Caco-2 (cell line): ENCODE measurements around the gene FAM168A. TPM values are rescaled to one million over a fixed set of nuclear protein-coding genes. Genes with fewer than 3 reads are reported as not detected.
A peak's percentile ranks its signal among the peaks of the same experiment; 100 is the strongest.

ENCODE experiments used
- BruUV-seq: library from RNA; stranded (reverse); fragments of 400-500 nt; replicated peaks from 2 replicates; lab custom pipeline; 2021; lab: Mats Ljungman, UMichigan
- CTCF ChIA-PET: fragments of 300-600 bp; sonication (Branson Sonifier 250); formaldehyde crosslinking; loops from one replicate; lab custom pipeline; 2022; ENCODE audit warnings: antibody characterized with exemption; lab: Charles Lee
- POLR2A ChIA-PET: fragments of 300-600 bp; sonication (Branson Sonifier 250); formaldehyde crosslinking; loops from one replicate; lab custom pipeline; 2022; ENCODE audit warnings: antibody characterized with exemption; lab: Charles Lee
- DNase-seq, 2 experiments: peaks; one replicate each; pipeline versions ENCODE4 v3.0.0 to v3.0.0-alpha.2; 2020 to 2022
- H3K27me3 ChIP-seq: replicated peaks from 2 replicates; pipeline ENCODE4 v1.6.0; 2011; ENCODE audit warnings: low read length; ENCODE audit not compliant: control insufficient read depth, insufficient read depth
- H3K36me3 ChIP-seq: 2 replicates; pipeline ENCODE4 v1.5.1; 2011; ENCODE audit warnings: low read length; ENCODE audit not compliant: control insufficient read depth, insufficient read depth
- H3K4me1 ChIP-seq: fragments of 250-450 bp; sonication (Bioruptor Pico); 2 replicates; pipeline ENCODE4 v1.5.1; 2020; ENCODE audit warnings: mild to moderate bottlenecking
- H3K4me3 ChIP-seq: 2 replicates; pipeline ENCODE4 v1.5.1; 2011; ENCODE audit warnings: low read depth, mild to moderate bottlenecking, control low read depth, low read length
- H3K9me3 ChIP-seq: fragments of 250-450 bp; sonication (Bioruptor Pico); 2 replicates; pipeline ENCODE4 v1.5.1; 2020; ENCODE audit warnings: mild to moderate bottlenecking, moderate library complexity
- H3K27ac Mint-ChIP-seq: one replicate; pipeline ENCODE4 v1.8.0; 2022; ENCODE audit warnings: mixed read lengths; ENCODE audit not compliant: unreplicated experiment
- H3K27me3 Mint-ChIP-seq: one replicate; pipeline ENCODE4 v1.8.0; 2022; ENCODE audit warnings: mixed read lengths; ENCODE audit not compliant: insufficient read depth, unreplicated experiment
- H3K36me3 Mint-ChIP-seq: one replicate; pipeline ENCODE4 v1.8.0; 2022; ENCODE audit warnings: mild to moderate bottlenecking, mixed read lengths; ENCODE audit not compliant: insufficient read depth, unreplicated experiment
- H3K4me1 Mint-ChIP-seq: one replicate; pipeline ENCODE4 v1.8.0; 2022; ENCODE audit warnings: low read depth, mixed read lengths; ENCODE audit not compliant: unreplicated experiment
- H3K4me3 Mint-ChIP-seq: one replicate; pipeline ENCODE4 v1.8.0; 2022; ENCODE audit warnings: mild to moderate bottlenecking, moderate library complexity, mixed read lengths; ENCODE audit not compliant: unreplicated experiment
- H3K9me3 Mint-ChIP-seq: one replicate; pipeline ENCODE4 v1.8.0; 2022; ENCODE audit warnings: mixed read lengths; ENCODE audit not compliant: unreplicated experiment
- intact Hi-C: fragments of 100-400 bp; cut with micrococcal nuclease; formaldehyde crosslinking; loops from one replicate; pipeline ENCODE4 v1.10.0; 2022; ENCODE audit not compliant: unreplicated experiment
- total RNA-seq: library from RNA; stranded (reverse); gene quantifications from 2 replicates; pipeline ENCODE4 v1.2.3, GENCODE V29; 2022
- TF ChIP-seq, protein P1 (sequence below), 2 experiments: fragments of 200-600 bp in 1 of 2; IDR thresholded peaks; 1 replicate in 1 of 2; 2 replicates in 1 of 2; pipeline versions ENCODE4 v1.5.1 to v1.8.0; 2011 to 2022; ENCODE audit warnings: antibody characterized with exemption in 1 of 2, control low read depth in 1 of 2, inconsistent platforms in 1 of 2, low read depth in 1 of 2, low read length in 1 of 2, mild to moderate bottlenecking in 1 of 2, moderate library complexity in 1 of 2; ENCODE audit not compliant: insufficient read depth in 1 of 2, severe bottlenecking in 1 of 2, unreplicated experiment in 1 of 2

FAM168A gene
- total RNA-seq, 1 experiment from 2014 or later: 46.0 TPM

DNA sequence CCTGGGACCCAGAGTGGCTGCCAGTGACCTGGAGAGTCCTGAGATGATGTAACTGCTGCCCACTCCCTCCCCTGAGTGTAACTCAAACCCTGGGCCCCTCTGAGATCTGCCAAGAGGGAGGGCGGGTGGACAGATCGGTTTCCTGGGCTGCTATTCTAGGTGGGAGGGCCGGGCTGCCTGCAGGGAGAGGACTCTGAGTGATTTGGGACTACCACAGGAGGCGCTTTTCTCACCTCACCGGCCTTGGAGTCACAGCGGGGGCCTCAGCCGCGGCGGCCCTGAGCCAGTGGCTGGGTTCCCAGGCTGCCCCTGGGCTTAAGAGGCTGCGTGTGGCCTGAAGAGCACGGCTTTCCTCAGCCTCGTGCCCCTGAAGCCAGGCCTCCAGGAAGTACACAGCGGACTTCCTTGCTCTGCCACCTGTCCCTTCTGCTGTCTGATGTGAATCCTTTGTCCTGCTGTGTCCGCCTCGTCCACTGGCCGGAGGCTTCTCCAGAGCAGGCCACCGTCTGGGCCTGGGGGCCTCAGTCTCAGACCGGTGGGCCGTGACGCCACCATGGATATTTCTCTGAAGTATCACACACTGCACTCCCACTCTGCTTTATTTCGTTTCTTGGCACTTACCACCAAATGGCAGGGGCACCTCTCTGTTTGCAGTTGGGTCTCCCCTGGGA lies 210.2 kb downstream of the FAM168A start:
- intact Hi-C loops: no loop called here
- Mint-ChIP-seq H3K4me3 (no peak overlapping the region), H3K36me3 (peaks cover 6% of the 10 kb centered on the region), H3K4me1 (no peaks in the 10 kb centered on the region), H3K27me3 (no peaks in the 10 kb centered on the region), H3K9me3 (no peaks in the 10 kb centered on the region), H3K27ac (peak overlapping the region; percentile 22)
- H3K27me3 ChIP-seq: no peaks in the 10 kb centered on the region
- BruUV-seq: no TSS peak
- ChIA-PET CTCF (no interaction called here), POLR2A (no interaction called here)
- DNase-seq: no peak
- H3K36me3 ChIP-seq: no peaks in the 10 kb centered on the region
- H3K4me1 ChIP-seq: peaks cover 4% of the 10 kb centered on the region
- no peaks in the 10 kb centered on the region for H3K9me3 ChIP-seq
- TF ChIP-seq, protein P1, sequence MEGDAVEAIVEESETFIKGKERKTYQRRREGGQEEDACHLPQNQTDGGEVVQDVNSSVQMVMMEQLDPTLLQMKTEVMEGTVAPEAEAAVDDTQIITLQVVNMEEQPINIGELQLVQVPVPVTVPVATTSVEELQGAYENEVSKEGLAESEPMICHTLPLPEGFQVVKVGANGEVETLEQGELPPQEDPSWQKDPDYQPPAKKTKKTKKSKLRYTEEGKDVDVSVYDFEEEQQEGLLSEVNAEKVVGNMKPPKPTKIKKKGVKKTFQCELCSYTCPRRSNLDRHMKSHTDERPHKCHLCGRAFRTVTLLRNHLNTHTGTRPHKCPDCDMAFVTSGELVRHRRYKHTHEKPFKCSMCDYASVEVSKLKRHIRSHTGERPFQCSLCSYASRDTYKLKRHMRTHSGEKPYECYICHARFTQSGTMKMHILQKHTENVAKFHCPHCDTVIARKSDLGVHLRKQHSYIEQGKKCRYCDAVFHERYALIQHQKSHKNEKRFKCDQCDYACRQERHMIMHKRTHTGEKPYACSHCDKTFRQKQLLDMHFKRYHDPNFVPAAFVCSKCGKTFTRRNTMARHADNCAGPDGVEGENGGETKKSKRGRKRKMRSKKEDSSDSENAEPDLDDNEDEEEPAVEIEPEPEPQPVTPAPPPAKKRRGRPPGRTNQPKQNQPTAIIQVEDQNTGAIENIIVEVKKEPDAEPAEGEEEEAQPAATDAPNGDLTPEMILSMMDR (IDR thresholded peaks at IDR 0.05; ENCODE audit: insufficient read depth in 1 of 2, low read depth in 1 of 2, low read length in 1 of 2, severe bottlenecking in 1 of 2, unreplicated experiment in 1 of 2): no peak
- no peak overlapping the region for H3K4me3 ChIP-seq

DNA sequence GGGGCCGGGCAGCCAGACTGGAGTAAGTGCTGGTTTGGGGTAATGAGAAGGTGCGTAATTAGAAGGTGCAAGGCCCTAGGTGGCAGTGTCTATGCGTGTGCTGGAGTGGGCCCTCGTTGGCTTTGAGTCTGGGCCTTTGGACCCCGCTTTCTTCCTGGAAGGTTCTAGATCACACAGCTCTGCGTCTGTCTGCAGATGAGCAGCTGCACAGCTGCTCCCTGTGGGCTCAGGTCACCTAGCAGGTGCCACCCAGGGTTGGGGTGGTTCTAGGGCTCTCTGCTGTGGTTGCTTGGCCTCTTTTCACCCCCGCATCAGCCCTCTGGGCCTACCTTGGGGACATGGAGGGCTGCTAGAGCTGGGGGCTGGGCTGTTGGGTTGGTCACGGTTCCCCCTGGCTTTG lies 211.4 kb downstream of the FAM168A start:
- H3K27ac Mint-ChIP-seq: no peak overlapping the region
- no peak overlapping the region for H3K4me3 Mint-ChIP-seq
- TF ChIP-seq, protein P1 (IDR thresholded peaks at IDR 0.05; ENCODE audit: insufficient read depth in 1 of 2, low read depth in 1 of 2, low read length in 1 of 2, severe bottlenecking in 1 of 2, unreplicated experiment in 1 of 2): no peak
- DNase-seq: no peak
- no TSS peak for BruUV-seq
- peaks cover 6% of the 10 kb centered on the region for H3K36me3 Mint-ChIP-seq
- no peaks in the 10 kb centered on the region for H3K27me3 Mint-ChIP-seq
- peaks cover 4% of the 10 kb centered on the region for H3K4me1 ChIP-seq
- CTCF ChIA-PET: no interaction called here
- H3K4me1 Mint-ChIP-seq: no peaks in the 10 kb centered on the region
- no peaks in the 10 kb centered on the region for H3K27me3 ChIP-seq
- intact Hi-C loops: no loop called here
- no peaks in the 10 kb centered on the region for H3K9me3 ChIP-seq
- H3K36me3 ChIP-seq: no peaks in the 10 kb centered on the region
- no peak overlapping the region for H3K4me3 ChIP-seq
- POLR2A ChIA-PET: no interaction called here
- no peaks in the 10 kb centered on the region for H3K9me3 Mint-ChIP-seq

DNA sequence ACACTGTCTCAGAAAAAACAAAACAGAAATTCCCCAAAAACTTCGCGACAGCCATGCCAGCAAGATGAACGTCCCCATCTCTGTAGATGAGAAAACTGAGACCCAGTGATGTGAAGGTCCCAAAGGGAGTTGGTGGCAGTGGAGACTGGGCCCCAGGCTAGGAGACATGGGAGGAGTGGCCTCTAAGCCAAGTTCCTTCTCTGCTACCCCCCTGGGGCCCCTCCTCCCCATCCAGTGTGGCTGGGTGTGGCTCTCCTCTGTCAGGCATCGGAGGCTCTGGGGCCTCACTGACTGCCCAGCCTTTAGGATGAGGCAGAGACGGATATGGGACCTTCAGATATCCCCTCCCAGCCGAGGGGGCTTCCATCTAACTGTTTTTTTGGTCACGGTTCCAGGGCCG lies 211.9 kb downstream of the FAM168A start:
- ChIA-PET POLR2A (no interaction called here), CTCF (interaction anchor here (0.5 to 1.7 kb wide), 2 partner anchors 35 to 51 kb away, joined by 3 read pairs; no protein-coding TSS in a partner anchor)
- DNase-seq: peak in 1 of 2 experiments; percentile 32
- no peaks in the 10 kb centered on the region for H3K27me3 Mint-ChIP-seq
- Histone ChIP-seq H3K9me3 (no peaks in the 10 kb centered on the region), H3K4me1 (peaks cover 4% of the 10 kb centered on the region), H3K36me3 (no peaks in the 10 kb centered on the region), H3K4me3 (no peak overlapping the region), H3K27me3 (no peaks in the 10 kb centered on the region)
- H3K36me3 Mint-ChIP-seq: peaks cover 6% of the 10 kb centered on the region
- no peak overlapping the region for H3K4me3 Mint-ChIP-seq
- no peak overlapping the region for H3K27ac Mint-ChIP-seq
- H3K4me1 Mint-ChIP-seq: no peaks in the 10 kb centered on the region
- TF ChIP-seq, protein P1 (IDR thresholded peaks at IDR 0.05; ENCODE audit: insufficient read depth in 1 of 2, low read depth in 1 of 2, low read length in 1 of 2, severe bottlenecking in 1 of 2, unreplicated experiment in 1 of 2): no peak
- BruUV-seq: no TSS peak
- intact Hi-C loops: no loop called here
- H3K9me3 Mint-ChIP-seq: no peaks in the 10 kb centered on the region
